Measurements from ENCODE around the gene GJB2.

The GJB2 gene

DNA sequence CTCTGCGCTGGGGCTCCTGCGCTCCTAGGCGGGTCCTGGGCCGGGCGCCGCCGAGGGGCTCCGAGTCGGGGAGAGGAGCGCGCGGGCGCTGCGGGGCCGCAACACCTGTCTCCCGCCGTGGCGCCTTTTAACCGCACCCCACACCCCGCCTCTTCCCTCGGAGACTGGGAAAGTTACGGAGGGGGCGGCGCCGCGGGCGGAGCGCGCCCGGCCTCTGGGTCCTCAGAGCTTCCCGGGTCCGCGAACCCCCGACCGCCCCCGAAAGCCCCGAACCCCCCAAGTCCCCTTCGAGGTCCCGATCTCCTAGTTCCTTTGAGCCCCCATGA is at the start of gene GJB2:
TSS of gene GJB2 (minus strand) at position 103 of the 326 bp plus-strand sequence. CDS start 3,357 bp downstream, outside the sequence.
- no peak for DNase-seq (ENCODE audit: low spot score)

DNA sequence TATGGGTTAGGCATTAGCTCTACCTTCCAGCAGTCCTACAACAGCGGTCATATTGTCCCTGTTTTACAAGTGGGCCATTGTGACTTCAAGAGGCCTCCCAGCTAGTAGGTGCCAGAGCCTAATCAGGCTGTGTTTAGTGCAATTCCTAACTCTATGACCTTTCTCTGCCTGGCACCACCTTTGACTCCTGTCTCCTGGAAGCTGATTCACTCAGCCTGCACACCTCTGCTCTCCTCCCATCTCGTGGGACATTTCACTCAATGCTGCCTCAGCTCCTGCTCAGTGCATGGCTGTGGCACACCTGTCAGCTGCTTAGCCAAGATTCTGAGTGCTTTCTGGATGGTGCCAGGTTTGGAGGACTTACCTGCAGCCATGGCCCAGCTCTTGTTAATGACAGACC is 48.9 kb upstream of the GJB2 start:
- no peak for DNase-seq (ENCODE audit: low spot score)

DNA sequence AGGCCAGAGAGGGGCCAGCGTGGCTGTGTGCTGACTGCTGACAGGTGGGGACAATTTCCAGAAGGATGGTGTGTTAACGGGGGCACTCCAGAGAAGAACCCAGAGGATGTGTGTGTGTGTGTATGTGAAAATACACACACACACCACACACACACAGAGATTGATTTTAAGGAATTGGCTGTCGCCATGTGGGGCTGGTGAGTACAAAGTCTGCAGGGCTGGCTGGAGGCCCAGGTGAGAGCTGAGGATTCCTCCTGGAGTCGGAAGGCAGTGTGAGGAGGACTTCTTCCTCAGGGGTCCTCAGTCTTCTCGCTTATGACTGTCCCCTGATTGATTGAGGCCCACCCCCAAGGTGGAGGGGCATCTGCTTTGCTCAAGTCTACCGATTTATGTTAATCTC is 47.0 kb upstream of the GJB2 start:
- DNase-seq (ENCODE audit: low spot score), result no peak

DNA sequence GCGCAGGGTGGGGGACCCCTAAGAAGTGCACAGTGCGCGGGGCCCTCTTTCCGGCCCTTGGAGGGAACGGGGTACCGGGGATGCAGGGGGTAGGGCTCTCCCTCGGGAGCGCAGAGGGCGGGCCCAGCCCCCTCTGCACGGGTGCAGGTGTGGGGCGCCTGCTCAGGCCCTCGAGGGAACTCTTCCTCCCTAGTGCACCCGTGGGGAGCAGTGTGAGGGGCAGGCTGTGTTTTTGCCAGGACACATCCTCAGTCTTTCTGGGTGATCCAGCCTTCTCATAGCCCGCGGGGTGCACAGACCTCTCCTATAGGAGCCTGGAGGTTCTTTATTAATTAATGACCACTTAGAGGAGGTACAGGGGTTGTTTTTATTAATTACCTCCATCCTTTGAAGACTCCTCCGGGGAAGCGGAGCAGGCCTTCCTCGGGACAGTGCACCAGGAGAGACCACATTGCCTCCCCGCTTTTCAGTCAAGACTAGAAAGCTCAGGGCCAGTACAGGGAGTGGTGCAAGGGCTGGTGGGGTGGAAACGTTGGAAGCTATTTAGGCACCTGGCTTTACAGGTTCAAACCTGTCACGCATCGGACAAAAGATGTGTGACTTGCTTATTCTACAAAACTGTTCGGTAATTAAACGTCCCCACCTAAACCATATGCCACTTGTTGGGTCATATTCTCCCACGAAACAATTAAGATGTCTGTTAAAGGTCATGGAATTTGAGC is 40.0 kb upstream of the GJB2 start:
- DNase-seq (ENCODE audit: low spot score), result no peak

DNA sequence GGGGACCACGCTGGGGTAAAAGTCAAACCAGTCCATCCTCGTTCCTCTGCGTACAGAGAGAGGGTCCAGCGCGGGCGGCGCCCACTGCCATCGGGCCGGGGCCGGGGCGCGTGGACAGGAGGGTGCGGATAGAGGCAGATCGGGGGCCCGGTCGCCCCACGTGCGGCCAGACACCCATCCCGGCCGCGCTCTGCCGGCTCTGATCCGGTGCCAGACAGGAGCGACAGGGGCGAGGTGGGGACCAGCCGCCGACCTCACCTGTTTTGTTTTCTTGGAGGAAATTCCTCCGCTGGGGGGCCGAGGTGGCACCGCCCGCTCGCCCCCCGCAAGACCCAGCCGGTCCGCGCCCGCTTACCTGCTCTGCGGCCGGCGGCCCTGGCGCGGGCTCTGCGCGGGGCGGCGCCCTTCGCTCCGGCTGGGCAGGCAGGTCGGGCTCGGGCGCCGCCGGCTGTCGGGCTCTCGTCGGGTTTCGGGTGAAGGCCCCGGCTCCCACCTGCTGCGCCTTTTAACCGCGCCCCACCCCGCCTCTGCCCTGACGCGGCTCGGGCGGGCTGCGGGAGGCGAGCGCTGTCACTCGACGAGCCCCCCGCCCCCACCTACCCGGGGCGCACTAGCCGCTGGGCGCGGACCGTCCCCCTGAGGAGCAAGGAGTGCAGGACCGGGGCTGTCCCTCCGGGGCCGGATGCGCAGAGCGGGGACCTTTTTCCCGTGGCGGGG is 39.3 kb upstream of the GJB2 start, which contains the start of gene GJB6:
TSS of gene GJB6 (minus strand) at position 481 of the 717 bp plus-strand sequence. CDS start 8,839 bp downstream, outside the sequence.
- no peak for DNase-seq (ENCODE audit: low spot score)

DNA sequence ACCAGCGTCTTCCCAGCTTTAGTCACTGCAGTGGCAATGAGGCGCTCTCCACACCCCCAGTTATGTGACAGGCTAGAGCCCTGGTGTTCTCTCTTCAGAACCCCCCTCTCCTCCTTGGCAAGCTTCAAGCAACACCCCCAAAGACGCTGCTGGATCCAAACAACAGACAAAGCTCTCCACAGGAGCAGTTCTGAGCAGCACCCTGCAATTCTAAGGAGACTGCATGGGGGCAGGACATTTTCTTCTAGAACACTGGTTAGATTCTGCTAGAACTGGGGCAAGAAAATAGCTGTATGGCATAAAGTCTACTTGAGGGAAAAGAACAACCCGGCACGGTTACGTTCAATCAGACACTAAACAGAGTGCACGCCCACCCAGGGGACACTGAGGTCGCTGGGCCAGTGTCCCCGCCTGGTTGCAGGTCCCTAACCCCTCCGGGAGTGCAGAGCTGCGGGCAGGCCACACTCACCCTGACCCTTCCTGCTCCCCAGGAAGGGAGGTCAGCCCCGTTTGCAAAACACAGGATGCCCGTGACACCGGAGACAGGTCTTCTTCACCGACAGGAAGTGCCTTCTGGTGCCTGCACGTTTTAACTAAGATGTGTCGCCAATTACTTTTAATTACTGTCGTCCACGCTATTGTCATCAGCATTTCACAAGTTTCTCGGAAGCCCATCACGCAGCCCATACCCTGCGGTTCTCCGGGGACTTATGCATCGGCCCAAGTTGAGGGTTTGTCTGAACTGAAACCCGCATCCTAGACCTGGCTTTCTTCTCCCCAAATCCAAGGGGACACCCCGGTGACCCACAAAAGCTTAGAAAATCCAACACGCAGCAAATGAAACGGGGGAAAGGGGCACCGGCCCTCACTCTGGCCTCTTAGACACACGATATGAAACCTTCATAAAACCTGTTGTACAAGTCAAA is 38.4 kb upstream of the GJB2 start:
- DNase-seq (ENCODE audit: low spot score), result peak; percentile 2

DNA sequence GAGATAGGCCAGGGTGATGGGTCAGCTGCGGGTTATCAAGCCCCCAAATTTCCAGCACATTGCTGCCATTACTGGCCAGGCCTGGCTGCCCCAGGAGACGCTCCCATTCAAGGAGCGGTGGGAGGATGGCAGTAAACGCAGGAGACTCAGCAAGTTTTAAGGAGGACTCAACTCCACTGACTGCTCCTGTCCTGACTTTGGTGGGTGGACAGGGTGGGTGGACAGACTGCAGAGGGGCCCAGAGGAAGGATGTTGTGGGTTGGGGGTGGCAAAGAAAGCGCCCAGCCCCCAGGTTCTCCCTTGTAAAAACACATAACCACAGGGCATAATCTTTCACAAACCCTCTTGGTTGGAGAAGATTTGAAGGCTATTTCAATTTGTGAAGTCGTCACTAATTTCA is 35.0 kb upstream of the GJB2 start:
- DNase-seq (ENCODE audit: low spot score), result no peak

DNA sequence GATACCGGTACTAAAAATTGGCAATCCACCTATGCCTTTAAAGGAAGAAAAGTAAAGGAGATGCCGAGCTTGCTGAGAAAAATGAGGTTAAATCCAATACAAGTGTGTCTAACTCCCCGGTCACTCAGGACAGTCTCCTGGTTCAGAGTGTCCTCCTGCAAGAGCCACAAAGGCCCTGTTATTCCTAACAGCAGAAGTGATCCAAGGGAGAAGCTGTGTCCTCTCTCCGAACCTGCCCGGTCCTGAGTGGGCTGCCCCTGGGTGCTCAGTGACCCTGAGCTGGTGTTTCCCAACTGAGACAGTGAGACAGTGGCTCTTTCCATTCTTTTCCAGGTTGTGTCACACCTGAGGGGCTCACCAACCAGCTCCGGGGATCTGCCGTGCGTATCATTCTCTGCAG is 34.5 kb upstream of the GJB2 start:
- no peak for DNase-seq (ENCODE audit: low spot score)

DNA sequence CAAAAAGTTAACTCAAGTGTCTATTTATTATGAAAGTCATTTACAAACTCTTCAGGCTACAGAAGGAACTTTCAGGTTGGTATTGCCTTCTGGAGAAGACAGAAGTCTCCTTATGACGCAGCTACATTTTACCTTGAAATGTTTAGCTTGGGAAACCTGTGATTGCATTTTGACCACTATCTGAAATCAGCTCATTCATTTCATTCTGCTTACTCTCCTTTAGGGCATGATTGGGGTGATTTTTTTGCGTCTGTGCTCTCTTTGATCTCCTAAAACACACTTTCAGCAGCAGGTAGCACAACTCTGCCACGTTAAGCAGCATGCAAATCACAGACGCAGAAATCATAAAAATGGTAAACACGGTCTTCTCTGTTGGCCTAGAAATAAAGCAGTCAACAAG is 29.8 kb upstream of the GJB2 start:
- DNase-seq (ENCODE audit: low spot score), result no peak

DNA sequence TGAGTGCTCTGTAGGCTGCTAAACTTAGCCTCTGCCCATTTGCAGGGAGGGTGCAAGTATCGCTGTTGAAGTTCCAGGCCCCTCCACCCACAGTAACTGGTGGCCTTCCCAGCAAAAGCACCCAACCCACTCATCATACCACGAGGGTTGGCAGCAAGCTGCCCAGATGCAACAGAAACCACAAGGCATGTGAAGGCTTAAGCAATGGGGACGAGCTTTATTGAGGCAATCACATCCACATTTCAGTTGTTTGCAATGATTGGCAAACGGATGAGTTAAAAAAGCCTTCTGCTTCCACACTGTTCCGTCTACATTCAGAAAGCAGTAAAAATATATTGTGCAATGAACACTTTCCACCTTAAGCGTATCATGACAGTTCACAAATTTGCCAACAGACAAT is 29.0 kb upstream of the GJB2 start:
- DNase-seq (ENCODE audit: low spot score), result no peak

DNA sequence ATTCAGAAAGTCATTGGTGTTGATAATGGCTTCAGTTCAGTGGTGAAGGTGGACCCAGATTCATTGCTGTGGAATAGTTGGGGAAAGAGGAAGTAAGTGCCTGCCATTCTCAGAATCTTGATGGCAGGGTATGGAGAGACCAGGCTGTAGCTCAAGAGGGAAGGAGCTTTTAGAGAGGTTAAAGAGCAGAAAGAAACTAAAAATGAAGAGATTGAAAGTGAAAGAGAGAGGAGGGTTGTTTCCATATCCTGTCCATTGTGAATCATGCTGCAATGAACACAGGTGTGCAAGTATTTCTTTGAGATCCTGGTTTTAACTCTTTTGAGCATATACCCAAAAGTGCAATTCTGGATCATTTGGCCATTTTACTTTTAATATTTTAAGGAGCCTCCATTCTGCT is 26.8 kb upstream of the GJB2 start:
- DNase-seq (ENCODE audit: low spot score), result no peak

DNA sequence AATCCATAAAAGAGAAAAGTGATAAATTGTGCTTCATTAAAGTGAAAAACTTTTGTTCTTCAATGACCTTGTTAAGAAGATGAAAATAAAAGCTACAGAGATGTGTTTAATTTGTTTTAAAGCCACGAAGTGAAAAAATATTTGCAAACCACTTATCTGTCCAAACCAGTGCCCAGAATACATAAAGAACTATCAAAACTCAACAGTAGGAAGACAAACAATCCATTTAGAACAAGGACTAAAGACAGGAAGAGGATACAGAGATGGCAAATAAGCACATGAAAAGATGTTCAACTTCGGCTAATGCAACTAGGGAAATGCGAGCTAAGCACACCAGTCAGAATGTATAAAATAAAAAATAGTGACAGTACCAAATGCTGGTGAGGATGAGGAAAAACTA is 24.4 kb upstream of the GJB2 start:
- no peak for DNase-seq (ENCODE audit: low spot score)

DNA sequence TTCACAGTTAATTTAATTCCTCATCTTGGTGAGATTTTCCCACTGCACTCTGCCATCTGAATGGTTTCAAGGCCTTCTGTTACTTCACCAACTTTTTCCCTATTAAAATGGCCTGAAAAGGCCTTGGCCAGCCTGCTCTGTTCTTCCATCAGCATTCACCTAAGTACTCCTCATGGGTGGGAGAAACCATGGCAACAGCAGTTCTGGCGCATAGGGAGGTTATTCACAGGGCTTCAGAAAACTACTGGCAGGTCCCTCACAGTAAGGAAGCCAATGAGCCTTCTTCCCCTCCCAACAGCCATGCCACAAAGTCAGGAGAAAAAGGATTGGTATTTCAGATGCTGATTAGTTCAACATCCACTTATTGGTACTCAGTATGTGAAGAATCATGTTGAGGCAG is 17.2 kb upstream of the GJB2 start:
- DNase-seq (ENCODE audit: low spot score), result no peak

DNA sequence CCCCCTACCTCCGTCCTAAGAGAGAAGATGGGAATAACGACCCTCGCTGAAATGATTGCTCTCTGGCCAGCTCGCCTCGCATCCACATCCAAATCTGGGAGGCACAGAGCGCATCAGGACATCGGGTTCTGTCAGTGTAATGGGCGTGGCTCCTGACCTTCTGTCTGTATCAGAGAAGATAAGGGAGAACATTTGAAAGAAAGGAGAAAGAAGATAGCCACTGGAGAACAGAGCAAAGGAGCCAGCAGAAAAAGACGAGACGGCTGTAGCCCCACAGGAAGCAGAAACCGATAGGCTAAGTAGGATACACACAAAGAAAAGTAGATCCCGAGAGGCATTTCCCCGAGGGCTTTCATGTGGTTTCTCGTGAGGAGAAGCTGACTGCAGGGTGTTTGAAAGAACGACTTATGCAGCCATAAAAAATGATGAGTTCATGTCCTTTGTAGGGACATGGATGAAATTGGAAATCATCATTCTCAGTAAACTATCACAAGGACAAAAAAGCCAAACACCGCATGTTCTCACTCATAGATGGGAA is 14.0 kb upstream of the GJB2 start:
- no peak for DNase-seq (ENCODE audit: low spot score)

DNA sequence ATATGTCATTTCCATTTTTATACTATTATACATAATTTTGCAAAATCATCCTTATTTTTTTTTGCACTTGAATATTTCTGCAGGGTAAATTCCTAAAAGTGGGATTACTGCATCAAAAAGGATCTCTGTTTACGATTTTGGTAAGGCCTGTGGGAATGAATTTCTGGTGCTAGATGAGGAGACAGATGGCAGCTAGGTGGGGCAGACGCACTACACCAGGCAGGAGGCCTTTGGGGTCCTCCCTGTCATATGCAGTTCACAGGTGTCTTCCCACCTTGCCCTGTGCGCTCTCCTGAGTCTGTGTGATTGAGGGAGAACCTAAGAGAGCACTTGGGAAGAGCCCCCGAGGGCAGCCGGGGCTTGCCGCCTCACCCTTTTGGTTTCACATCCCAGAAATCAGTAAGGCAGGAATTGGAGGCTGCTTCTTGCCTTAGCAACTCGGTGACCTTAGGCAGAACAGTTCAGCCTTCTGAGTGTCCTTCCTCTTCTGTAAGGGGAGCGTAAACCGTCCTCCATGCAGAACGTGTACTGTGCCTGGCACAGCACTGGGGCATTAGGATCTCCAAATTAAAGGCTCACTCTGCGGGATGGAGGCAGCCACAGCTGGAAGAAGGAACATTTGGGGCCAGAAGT is 13.4 kb upstream of the GJB2 start:
- no peak for DNase-seq (ENCODE audit: low spot score)

DNA sequence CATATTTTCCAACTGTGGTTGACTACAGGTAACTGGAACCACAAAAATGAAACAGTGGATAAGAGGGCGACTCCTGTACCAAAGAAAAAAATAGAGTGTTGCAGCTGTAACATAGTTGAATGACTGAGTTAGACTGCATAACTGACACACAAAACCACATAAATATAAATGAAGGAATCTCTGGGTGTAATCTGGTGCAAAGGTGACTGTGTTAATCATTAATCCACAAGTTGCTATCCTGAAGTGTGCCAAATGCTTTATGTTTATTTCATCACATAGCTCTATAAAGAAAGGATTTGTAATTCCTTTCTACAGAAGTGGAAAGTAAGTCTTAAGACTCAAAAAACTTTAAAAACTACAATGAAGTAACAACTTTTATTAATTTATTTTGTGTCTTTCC is 6.0 kb upstream of the GJB2 start:
- DNase-seq (ENCODE audit: low spot score), result no peak

DNA sequence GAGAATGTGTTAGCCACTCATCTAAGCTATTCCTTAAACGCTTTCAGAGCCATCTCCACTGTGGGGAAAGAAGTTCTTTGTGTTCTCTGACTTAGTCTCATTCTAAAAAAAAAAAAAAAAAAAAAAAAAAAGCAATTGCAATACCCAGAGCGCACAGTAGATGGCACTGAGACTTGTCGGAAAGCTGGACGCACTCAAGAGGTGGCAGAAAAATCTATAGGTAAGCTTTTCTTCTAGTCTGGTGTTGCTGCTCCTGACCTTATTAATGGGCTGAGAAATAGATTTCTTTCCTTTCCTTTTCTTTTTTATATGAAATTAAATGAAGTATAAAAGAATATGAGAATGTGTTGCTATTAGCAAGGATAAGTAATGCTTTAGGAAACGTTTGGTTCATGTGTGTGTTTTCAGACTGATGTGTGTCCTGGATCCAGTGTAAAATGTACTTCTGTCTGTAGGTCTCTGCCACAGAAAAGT is 4.7 kb upstream of the GJB2 start:
- peak; percentile 23 for DNase-seq (ENCODE audit: low spot score)

DNA sequence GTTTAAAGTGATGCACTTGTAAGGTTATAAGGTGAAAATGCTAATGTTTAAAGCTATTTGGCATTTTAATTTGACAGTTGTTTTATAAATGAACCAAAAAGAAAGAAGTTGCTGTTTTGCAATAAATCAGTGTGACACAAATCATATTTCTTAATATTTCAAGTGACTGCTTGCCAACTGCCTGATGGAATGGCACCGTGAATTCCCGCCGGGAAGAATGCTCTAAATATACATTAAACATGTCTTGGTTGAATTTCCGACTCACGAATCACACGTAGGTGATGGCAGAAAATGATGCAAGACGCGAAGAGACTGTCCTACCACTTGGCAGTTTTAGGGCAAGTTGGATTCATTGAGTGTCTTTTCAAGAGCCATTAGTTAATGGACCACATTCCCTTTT is 3.1 kb upstream of the GJB2 start:
- no peak for DNase-seq (ENCODE audit: low spot score)

DNA sequence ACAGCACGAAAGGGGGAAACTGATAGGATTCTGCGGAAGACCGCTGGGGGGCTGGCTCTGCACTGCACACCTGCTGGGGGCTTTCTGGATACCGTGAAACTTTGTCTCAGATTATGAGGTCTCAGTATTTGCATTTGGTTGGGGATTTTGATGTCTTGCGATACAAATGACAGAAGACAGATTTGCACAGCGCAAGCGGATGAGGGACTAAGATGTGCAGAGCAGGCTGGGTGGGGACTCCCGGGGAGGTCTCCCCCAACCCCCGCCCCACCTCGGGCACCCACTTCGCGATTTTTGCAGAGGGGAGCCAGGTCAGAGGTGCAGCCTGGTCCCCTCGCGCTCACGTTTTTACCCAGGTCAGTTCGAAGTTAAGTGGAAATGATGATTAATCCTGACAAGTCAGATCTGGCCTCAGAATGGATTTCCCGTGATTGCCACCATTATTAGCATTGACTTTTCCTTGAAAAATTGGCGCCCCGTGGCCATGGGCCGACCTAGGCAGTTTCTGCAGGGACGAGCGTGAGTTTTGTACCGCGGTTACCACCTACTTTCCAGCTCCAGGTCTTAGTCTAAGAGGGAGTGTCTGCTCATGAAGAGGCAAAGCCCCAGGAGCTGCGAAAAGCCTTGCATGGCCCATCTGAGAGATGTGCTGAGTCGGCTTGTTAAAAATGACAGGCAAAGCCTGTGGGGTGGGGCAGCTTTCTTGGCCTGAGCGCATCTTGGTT is 1.3 kb upstream of the GJB2 start:
- DNase-seq (ENCODE audit: low spot score), result no peak

DNA sequence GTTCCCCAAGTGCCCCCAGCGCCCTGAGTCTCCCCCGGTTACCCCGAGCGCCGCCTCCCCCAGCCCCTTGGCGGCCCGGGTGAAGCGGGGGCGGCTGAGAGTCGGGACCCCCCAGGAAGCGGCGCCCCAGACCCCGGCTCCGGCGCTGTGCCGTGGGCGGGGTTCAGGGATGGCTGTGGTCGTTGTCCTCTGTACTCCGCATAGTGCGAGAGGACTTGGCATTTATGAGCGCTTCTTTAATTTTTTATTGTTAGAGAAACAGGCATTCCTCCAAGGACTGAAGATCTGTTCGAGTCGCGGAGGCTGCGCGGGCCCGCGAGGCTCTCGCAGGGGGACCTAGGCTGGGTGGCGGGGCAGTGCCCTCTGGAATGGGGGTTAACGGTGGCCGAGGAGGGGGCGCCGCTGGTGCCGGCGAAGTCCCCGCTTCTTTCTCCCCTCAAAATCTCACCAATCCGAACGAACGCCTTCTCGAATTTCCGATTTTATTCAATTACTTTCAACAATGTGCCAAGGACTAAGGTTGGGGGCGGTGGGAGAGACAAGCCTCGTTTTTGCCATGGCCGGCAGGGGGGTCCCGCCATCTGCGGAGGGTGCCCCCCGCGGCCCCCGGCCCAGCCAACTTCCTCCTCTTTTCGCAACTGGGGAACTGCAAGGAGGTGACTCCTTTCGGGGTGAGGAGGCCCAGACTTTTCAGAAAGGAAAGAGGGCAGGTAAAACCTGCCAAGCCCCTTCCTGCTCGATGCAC is 596 bp upstream of the GJB2 start:
- no peak for DNase-seq (ENCODE audit: low spot score)

All from CD4-positive, alpha-beta T cell treated with Interleukin-15 for 4 hours (primary cell).